HepG2 (cell line): Measurements from ENCODE around the gene RHO. TPM values are rescaled to one million over a fixed set of nuclear protein-coding genes. Genes with fewer than 3 reads are reported as not detected.

Experiments
- ATAC-seq: fragments of 200-7000 bp; cut with Tn5 transposase; 3 replicates; pipeline ENCODE4 v1.9.1; 2020; ENCODE audit warnings: mild to moderate bottlenecking, moderate library complexity
- BruUV-seq: library from RNA; stranded (reverse); fragments of 400-500 nt; replicated peaks from 2 replicates; lab custom pipeline; 2021; lab: Mats Ljungman, UMichigan
- CTCF ChIA-PET: fragments of 300-600 bp; formaldehyde crosslinking; extraction: SDS; loops from one replicate; lab custom pipeline; 2021; ENCODE audit warnings: low total read pairs, inconsistent platforms, low intra/inter-chr PET ratio; lab: Yijun Ruan, JAX
- POLR2A ChIA-PET: fragments of 350-600 bp; sonication (Branson Sonifier 250); formaldehyde crosslinking; loops from one replicate; lab custom pipeline; 2020; ENCODE audit warnings: antibody characterized with exemption, inconsistent platforms; lab: Yijun Ruan, JAX
- DNase-seq: peaks from one replicate; pipeline ENCODE4 v3.0.0-alpha.2; 2015; ENCODE audit warnings: low spot score
- FAIRE-seq: peaks from 3 replicates; lab custom pipeline; 2011; peaks lifted over from hg19 to GRCh38; lab: Jason Lieb, UNC
- H2AFZ ChIP-seq: one replicate; pipeline ENCODE4 v1.6.1; 2011; ENCODE audit warnings: low read length, inconsistent platforms
- H3K27ac ChIP-seq: fragments of 300-600 bp; 3 replicates; pipeline ENCODE4 v1.8.0; 2011; ENCODE audit warnings: mixed run types, mild to moderate bottlenecking, mixed read lengths, low read length, inconsistent platforms; ENCODE audit not compliant: insufficient read depth; ENCODE audit errors: extremely low read length
- H3K27me3 ChIP-seq, 2 experiments: fragments of 200-600 bp in 1 of 2; 2 replicates in 1 of 2; 3 replicates in 1 of 2; pipeline versions ENCODE4 v1.6.0 to v1.8.0; 2011; ENCODE audit warnings: low read length in 2 of 2, mild to moderate bottlenecking in 2 of 2, moderate library complexity in 2 of 2, inconsistent platforms in 1 of 2; ENCODE audit not compliant: insufficient read depth in 2 of 2, control insufficient read depth in 1 of 2
- H3K36me3 ChIP-seq, 2 experiments: fragments of 200-600 bp in 1 of 2; replicated peaks in 1 of 2; 2 replicates in 1 of 2; 3 replicates in 1 of 2; pipeline versions ENCODE4 v1.5.1 to v1.8.0; 2011; ENCODE audit warnings: low read length in 2 of 2, inconsistent platforms in 1 of 2; ENCODE audit not compliant: insufficient read depth in 2 of 2, control insufficient read depth in 1 of 2
- H3K4me1 ChIP-seq: 2 replicates; pipeline ENCODE4 v1.5.1; 2012; ENCODE audit warnings: low read length, inconsistent platforms; ENCODE audit not compliant: insufficient read depth
- H3K4me2 ChIP-seq: 2 replicates; pipeline ENCODE4 v1.6.0; 2011; ENCODE audit warnings: low read depth, low read length, inconsistent platforms
- H3K4me3 ChIP-seq, 3 experiments: fragments of 200-600 bp in 1 of 3; sonication (generic), shearing (Covaris generic) in 1 of 3; replicated peaks in 1 of 3; 2 replicates each; pipeline ENCODE4 v1.5.1; 2011 to 2016; ENCODE audit warnings: low read length in 3 of 3, inconsistent platforms in 2 of 3, low read depth in 2 of 3, mild to moderate bottlenecking in 2 of 3, control low read depth in 1 of 3, mixed read lengths in 1 of 3; ENCODE audit not compliant: insufficient read depth in 1 of 3
- H3K79me2 ChIP-seq: one replicate; pipeline ENCODE4 v1.6.1; 2011; ENCODE audit warnings: low read length, inconsistent platforms; ENCODE audit not compliant: insufficient read depth
- H3K9ac ChIP-seq: 2 replicates; pipeline ENCODE4 v1.6.0; 2011; ENCODE audit warnings: mild to moderate bottlenecking, low read depth, low read length, inconsistent platforms; ENCODE audit not compliant: insufficient read depth
- H3K9me3 ChIP-seq: 2 replicates; pipeline ENCODE4 v1.5.1; 2012; ENCODE audit warnings: mild to moderate bottlenecking, low read length
- H4K20me1 ChIP-seq: 2 replicates; pipeline ENCODE4 v1.6.0; 2011; ENCODE audit warnings: inconsistent platforms, mild to moderate bottlenecking, low read length, moderate library complexity; ENCODE audit not compliant: insufficient read depth
- AGO2 ChIP-seq: fragments of 200-400 bp; formaldehyde crosslinking; optimal IDR thresholded peaks from 2 replicates; pipeline ENCODE3; 2017; ENCODE audit warnings: mild to moderate bottlenecking, low read depth, low read length, moderate library complexity
- MTERF4 ChIP-seq: sonication (generic); formaldehyde crosslinking; IDR thresholded peaks from 2 replicates; pipeline ENCODE4 v1.8.0; 2023; ENCODE audit warnings: mild to moderate bottlenecking, missing genetic modification reagents
- NR2C2 ChIP-seq: sonication (generic); formaldehyde crosslinking; IDR thresholded peaks from 2 replicates; pipeline ENCODE4 v1.4.0; 2020; ENCODE audit warnings: missing genetic modification reagents, mild to moderate bottlenecking, moderate library complexity, borderline replicate concordance
- PHF20 ChIP-seq: sonication (generic); formaldehyde crosslinking; IDR thresholded peaks from 2 replicates; pipeline ENCODE4 v1.5.0; 2020; ENCODE audit warnings: mild to moderate bottlenecking, missing genetic modification reagents
- SP4 ChIP-seq: sonication (generic); formaldehyde crosslinking; IDR thresholded peaks from 2 replicates; pipeline ENCODE4 v1.8.1; 2023; ENCODE audit warnings: mild to moderate bottlenecking, missing genetic modification reagents
- ZBTB38 ChIP-seq: sonication (generic); formaldehyde crosslinking; IDR thresholded peaks from 2 replicates; pipeline ENCODE4 v1.5.1; 2020; ENCODE audit warnings: mild to moderate bottlenecking, missing genetic modification reagents
- ZIK1 ChIP-seq: sonication (generic); formaldehyde crosslinking; IDR thresholded peaks from 2 replicates; pipeline ENCODE4 v1.5.0; 2020; ENCODE audit warnings: mild to moderate bottlenecking, low read depth, missing genetic modification reagents, borderline replicate concordance
- ZNF326 ChIP-seq: sonication (generic); formaldehyde crosslinking; IDR thresholded peaks from 2 replicates; pipeline ENCODE4 v1.4.0; 2020; ENCODE audit warnings: missing genetic modification reagents, borderline replicate concordance
- ZNF331 ChIP-seq: sonication (generic); formaldehyde crosslinking; IDR thresholded peaks from 2 replicates; pipeline ENCODE4 v1.4.0; 2020; ENCODE audit warnings: missing genetic modification reagents
- ZNF333 ChIP-seq: sonication (generic); formaldehyde crosslinking; IDR thresholded peaks from 2 replicates; pipeline ENCODE4 v1.4.0; 2020; ENCODE audit warnings: mild to moderate bottlenecking, missing genetic modification reagents, borderline replicate concordance
- ZNF784 ChIP-seq: sonication (generic); formaldehyde crosslinking; IDR thresholded peaks from 2 replicates; pipeline ENCODE4 v1.5.1; 2020; ENCODE audit warnings: missing genetic modification reagents, mild to moderate bottlenecking, borderline replicate concordance
- WGBS: methylation state at CpG from one replicate; pipeline ENCODE4 v1.1.6; 2017; ENCODE audit warnings: low lambda C conversion rate; 5-methylcytosine and 5-hydroxymethylcytosine counted together
- in situ Hi-C: cut with HindIII; loops from 2 replicates; pipeline ENCODE4 v1.10.0; 2017; ENCODE audit warnings: low pct_unique_long_range_greater_than_20kb; ENCODE audit not compliant: extremely low pct_ligation_motif_present
- intact Hi-C: fragments of 100-400 bp; cut with micrococcal nuclease; formaldehyde crosslinking; loops from one replicate; pipeline ENCODE4 v1.10.0; 2022; ENCODE audit not compliant: unreplicated experiment
- polyA plus RNA-seq, 8 experiments: library from polyadenylated mRNA; depleted of rRNA in 3 of 8; stranded (reverse) in 7 of 8; unstranded in 1 of 8; fragments of >200 nt; fragmentation: Illumina TruSeq in 4 of 8; extraction: Trizol in 4 of 8; gene quantifications; 2 replicates each; pipeline versions ENCODE4 v1.2.1 to v1.2.3, GENCODE V29; 2011 to 2016; ENCODE audit warnings: low read depth in 4 of 8, missing spikeins in 1 of 8, mixed read lengths in 1 of 8; ENCODE audit not compliant: insufficient read depth in 1 of 8
- total RNA-seq, 5 experiments: library from RNA; depleted of rRNA; stranded (reverse); fragments of >200 nt; fragmentation: Illumina TruSeq; extraction: Trizol; gene quantifications; 2 replicates each; pipeline ENCODE4 v1.2.3, GENCODE V29; 2016; ENCODE audit warnings: low read depth in 1 of 5
- TF ChIP-seq, protein P1 (sequence below): sonication (generic); formaldehyde crosslinking; IDR thresholded peaks from 2 replicates; pipeline ENCODE4 v1.5.0; 2020; ENCODE audit warnings: mild to moderate bottlenecking, missing genetic modification reagents, borderline replicate concordance

Gene RHO
- total and polyA plus RNA-seq, 2 of the 13 experiments (the other 11 are each of a cell fraction or from before 2014, with no cell fraction given): not detected

- ATAC-seq (no peak), DNase-seq (no peak), FAIRE-seq (no peak)
- peaks cover 9 to 17% of the 10 kb centered on the region in 2 experiments; a peak in 3 of 5 replicates for H3K36me3 ChIP-seq
- POLR2A ChIA-PET: interaction anchor here (0.9 to 2.2 kb wide), 6 partner anchors 19 to 68 kb away, joined by 3 to 12 read pairs (median 8); no protein-coding TSS in a partner anchor
- no peak overlapping the region for H3K4me2 ChIP-seq
- H3K9me3 ChIP-seq: no peaks in the 10 kb centered on the region
- peak overlapping the region; percentile 69 for H3K27ac ChIP-seq
- 0 out of 2 replicates have a peak overlapping the region, but pooled peaks have one; percentile 3 for H3K9ac ChIP-seq
- intact Hi-C loops (loop anchor here (10.0 kb wide), 1 partner anchor 63 kb away; no protein-coding TSS in a partner anchor), in situ Hi-C loops (no loop called here)
- H3K27me3 ChIP-seq: no peaks in the 10 kb centered on the region; a peak in 1 of 5 replicates
- no TSS peak for BruUV-seq
- no peak overlapping the region for H2AFZ ChIP-seq
- H3K4me1 ChIP-seq: peaks cover 35% of the 10 kb centered on the region
- TF ChIP-seq, protein P1, sequence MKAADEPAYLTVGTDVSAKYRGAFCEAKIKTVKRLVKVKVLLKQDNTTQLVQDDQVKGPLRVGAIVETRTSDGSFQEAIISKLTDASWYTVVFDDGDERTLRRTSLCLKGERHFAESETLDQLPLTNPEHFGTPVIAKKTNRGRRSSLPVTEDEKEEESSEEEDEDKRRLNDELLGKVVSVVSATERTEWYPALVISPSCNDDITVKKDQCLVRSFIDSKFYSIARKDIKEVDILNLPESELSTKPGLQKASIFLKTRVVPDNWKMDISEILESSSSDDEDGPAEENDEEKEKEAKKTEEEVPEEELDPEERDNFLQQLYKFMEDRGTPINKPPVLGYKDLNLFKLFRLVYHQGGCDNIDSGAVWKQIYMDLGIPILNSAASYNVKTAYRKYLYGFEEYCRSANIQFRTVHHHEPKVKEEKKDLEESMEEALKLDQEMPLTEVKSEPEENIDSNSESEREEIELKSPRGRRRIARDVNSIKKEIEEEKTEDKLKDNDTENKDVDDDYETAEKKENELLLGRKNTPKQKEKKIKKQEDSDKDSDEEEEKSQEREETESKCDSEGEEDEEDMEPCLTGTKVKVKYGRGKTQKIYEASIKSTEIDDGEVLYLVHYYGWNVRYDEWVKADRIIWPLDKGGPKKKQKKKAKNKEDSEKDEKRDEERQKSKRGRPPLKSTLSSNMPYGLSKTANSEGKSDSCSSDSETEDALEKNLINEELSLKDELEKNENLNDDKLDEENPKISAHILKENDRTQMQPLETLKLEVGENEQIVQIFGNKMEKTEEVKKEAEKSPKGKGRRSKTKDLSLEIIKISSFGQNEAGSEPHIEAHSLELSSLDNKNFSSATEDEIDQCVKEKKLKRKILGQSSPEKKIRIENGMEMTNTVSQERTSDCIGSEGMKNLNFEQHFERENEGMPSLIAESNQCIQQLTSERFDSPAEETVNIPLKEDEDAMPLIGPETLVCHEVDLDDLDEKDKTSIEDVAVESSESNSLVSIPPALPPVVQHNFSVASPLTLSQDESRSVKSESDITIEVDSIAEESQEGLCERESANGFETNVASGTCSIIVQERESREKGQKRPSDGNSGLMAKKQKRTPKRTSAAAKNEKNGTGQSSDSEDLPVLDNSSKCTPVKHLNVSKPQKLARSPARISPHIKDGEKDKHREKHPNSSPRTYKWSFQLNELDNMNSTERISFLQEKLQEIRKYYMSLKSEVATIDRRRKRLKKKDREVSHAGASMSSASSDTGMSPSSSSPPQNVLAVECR (CRISPR knock-in tag): no peak
- TF ChIP-seq ZNF784 (CRISPR knock-in tag) (no peak), ZNF333 (CRISPR knock-in tag) (no peak), ZIK1 (CRISPR knock-in tag) (no peak), ZBTB38 (CRISPR knock-in tag) (peak; percentile 27; the same call in 1 of the 2 replicates), SP4 (CRISPR knock-in tag) (no peak), ZNF326 (CRISPR knock-in tag) (no peak), NR2C2 (CRISPR knock-in tag) (no peak), PHF20 (CRISPR knock-in tag) (0 out of 2 replicates have a peak, but pooled peaks have one; percentile 1), AGO2 (peak; percentile 7), ZNF331 (CRISPR knock-in tag) (no peak), MTERF4 (CRISPR knock-in tag) (0 out of 2 replicates have a peak, but pooled peaks have one; percentile 4)
- TF ChIP-seq, all 625 proteins: peak for 4
- Histone ChIP-seq H3K79me2 (no peaks in the 10 kb centered on the region), H3K4me3 (no peak overlapping the region), H4K20me1 (no peaks in the 10 kb centered on the region)
- CTCF ChIA-PET: no interaction called here
- WGBS: 97% methylated on average over 14 of the region's 15 CpGs
Observed at GRCh38 chr3:129558081-129558771, 29.8 kb downstream of the RHO start.
